Kidney (tissue), 14 donors: ENCODE results near the gene HPSE2. TPM values are rescaled to one million over a fixed set of nuclear protein-coding genes. Genes with fewer than 3 reads are reported as not detected.

Source experiments
- DNase-seq, 5 donors: peaks; one replicate each; pipeline ENCODE4 v3.0.0-alpha.2; 2013 to 2020
- FAIRE-seq: peaks from 2 replicates; lab custom pipeline; 2012; peaks lifted over from hg19 to GRCh38; lab: Jason Lieb, UNC
- H3K27ac ChIP-seq, 2 donors: one replicate each; pipeline ENCODE4 v1.7.0; 2013; ENCODE audit warnings: low read depth in 2 of 2, low read length in 2 of 2, inconsistent platforms in 1 of 2
- H3K27me3 ChIP-seq: one replicate; pipeline ENCODE4 v1.7.1; 2013; ENCODE audit warnings: low read length, inconsistent platforms; ENCODE audit not compliant: control insufficient read depth, insufficient read depth
- H3K36me3 ChIP-seq, 3 donors: one replicate each; pipeline versions ENCODE4 v1.7.0 to v1.7.1; 2013; ENCODE audit warnings: low read length in 3 of 3, control low read depth in 1 of 3, inconsistent platforms in 1 of 3; ENCODE audit not compliant: insufficient read depth in 3 of 3, control insufficient read depth in 2 of 3
- H3K4me1 ChIP-seq, 3 donors: one replicate each; pipeline versions ENCODE4 v1.7.0 to v1.7.1; 2013; ENCODE audit warnings: low read length in 3 of 3, inconsistent platforms in 1 of 3, low read depth in 1 of 3; ENCODE audit not compliant: control insufficient read depth in 2 of 3, insufficient read depth in 2 of 3
- H3K4me3 ChIP-seq, 3 donors: one replicate each; pipeline versions ENCODE4 v1.7.0 to v1.8.1; 2013; ENCODE audit warnings: low read length in 3 of 3, control low read depth in 1 of 3, inconsistent platforms in 1 of 3
- H3K9ac ChIP-seq, 3 donors: one replicate each; pipeline versions ENCODE4 v1.7.0 to v1.7.1; 2013; ENCODE audit warnings: low read length in 3 of 3, control low read depth in 1 of 3, inconsistent platforms in 1 of 3
- H3K9me3 ChIP-seq, 3 donors: one replicate each; pipeline versions ENCODE4 v1.7.0 to v1.7.1; 2013; ENCODE audit warnings: low read length in 3 of 3, control low read depth in 1 of 3, inconsistent platforms in 1 of 3; ENCODE audit not compliant: control insufficient read depth in 2 of 3, insufficient read depth in 1 of 3
- CTCF ChIP-seq: IDR thresholded peaks from 3 replicates; pipeline ENCODE4 v1.5.1; 2012; ENCODE audit warnings: mild to moderate bottlenecking, moderate library complexity, borderline replicate concordance; ENCODE audit not compliant: insufficient read depth; ENCODE audit errors: extremely low read depth
- intact Hi-C: fragments of 100-400 bp; cut with DNase I; formaldehyde crosslinking; loops from one replicate; pipeline ENCODE4 v1.11.1; 2022
- polyA plus RNA-seq: library from polyadenylated mRNA; stranded (reverse); fragments of 350-450 nt; fragmentation: Illumina TruSeq; extraction: RNeasy Lipid Tissue Mini Kit (QIAGEN cat#74804); gene quantifications from one replicate; pipeline ENCODE4 v1.2.3, GENCODE V29; 2014; ENCODE audit warnings: low read depth, low replicate concordance; ENCODE audit not compliant: insufficient read depth
- total RNA-seq: library from RNA; stranded (reverse); fragmentation: NEBNext Ultra II Directional; extraction: Animal tissue kit (Norgen Biotek cat#: 25700); gene quantifications from one replicate; pipeline ENCODE4 v1.2.1, GENCODE V29; 2021
- donor health status: control.
- donor health status: control.
- donor health status: control.
- donor health status: control.
- donor health status: control.
- donor health status: DM: yes; HTN: yes; CAD: no.
- donor health status: Normal renal cell carcinoma (clear cell type).

The HPSE2 gene
- total and polyA plus RNA-seq, 2 donors from 2014 or later = 1.4 to 3.0 TPM

GRCh38 chr10:99236627-99237309 lies 1.1 kb upstream of the HPSE2 start:
- Histone ChIP-seq H3K27me3 (peaks cover 46% of the 10 kb centered on the region), H3K4me1 (peaks cover 0 to 9% (median 0%) of the 10 kb centered on the region in 3 donors), H3K9ac (no peak overlapping the region), H3K4me3 (no peak overlapping the region), H3K9me3 (no peaks in the 10 kb centered on the region), H3K27ac (no peak overlapping the region), H3K36me3 (no peaks in the 10 kb centered on the region)
- DNase-seq (no peak), FAIRE-seq (no peak)
- intact Hi-C loops = no loop called here
- TF ChIP-seq CTCF = no peak

DNA sequence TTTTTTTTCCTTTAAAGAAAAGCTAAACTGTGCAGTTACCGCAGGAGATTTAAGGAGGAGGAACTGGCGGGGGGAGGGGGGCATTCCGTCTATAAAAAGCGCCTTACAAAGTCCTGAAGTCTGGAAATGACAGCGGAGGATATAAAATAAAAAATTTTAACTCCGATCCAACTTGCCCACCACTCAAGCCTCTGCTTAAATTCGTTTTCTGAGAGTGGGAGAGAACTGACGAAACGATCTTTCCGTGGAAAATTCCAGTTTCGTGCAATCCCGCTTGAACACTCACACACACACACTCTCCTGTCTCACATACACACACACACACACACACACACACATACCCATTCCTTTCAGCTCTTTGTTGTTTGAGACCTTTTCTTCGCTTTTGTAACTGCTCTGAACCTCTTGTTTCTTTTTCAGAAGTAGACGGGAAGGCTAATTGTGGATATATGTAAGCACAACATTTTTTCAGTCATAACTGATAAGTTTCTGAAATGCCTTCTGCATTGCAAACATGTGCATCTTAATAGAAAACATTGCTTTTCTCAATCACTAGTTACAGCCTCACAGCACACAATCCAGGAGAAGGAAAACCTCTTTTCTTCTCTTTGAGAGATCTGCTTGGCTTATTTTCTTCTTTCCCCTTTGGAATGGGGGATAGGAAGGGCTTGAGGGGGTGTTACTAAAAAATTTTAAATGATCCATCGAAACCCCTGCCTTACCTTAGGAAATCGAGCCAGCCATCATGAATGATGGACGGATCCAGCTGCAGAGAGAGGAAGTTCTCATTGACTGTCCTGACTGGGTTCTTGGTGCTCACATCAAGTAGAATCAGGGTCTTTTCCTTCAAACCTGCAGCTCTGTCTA lies 628 bp downstream of the HPSE2 start:
- FAIRE-seq (no peak), DNase-seq (peak in 2 of 5 donors; percentile 18 to 40)
- Histone ChIP-seq H3K4me1 (peaks cover 0 to 9% (median 0%) of the 10 kb centered on the region in 3 donors), H3K36me3 (no peaks in the 10 kb centered on the region), H3K9ac (no peak overlapping the region), H3K4me3 (peak overlapping the region; percentile 28 to 61 (median 47)), H3K27ac (no peak overlapping the region), H3K9me3 (no peaks in the 10 kb centered on the region), H3K27me3 (peaks cover 61% of the 10 kb centered on the region)
- no peak for TF ChIP-seq CTCF
- intact Hi-C loops = no loop called here

GRCh38 chr10:99234041-99234790 lies 1.4 kb downstream of the HPSE2 start:
- H3K4me1 ChIP-seq = peaks cover 0 to 9% (median 0%) of the 10 kb centered on the region in 3 donors
- no peaks in the 10 kb centered on the region for H3K36me3 ChIP-seq
- TF ChIP-seq CTCF = no peak
- peak overlapping the region; percentile 16 to 61 (median 47) for H3K4me3 ChIP-seq
- peaks cover 65% of the 10 kb centered on the region for H3K27me3 ChIP-seq
- H3K27ac ChIP-seq = no peak overlapping the region
- DNase-seq (peak; percentile 67 to 85 (median 80)), FAIRE-seq (no peak)
- no peaks in the 10 kb centered on the region for H3K9me3 ChIP-seq
- no peak overlapping the region for H3K9ac ChIP-seq
- intact Hi-C loops = no loop called here
